ENCODE results near the gene CARD8. TPM values are rescaled to one million over a fixed set of nuclear protein-coding genes. Genes with fewer than 3 reads are reported as not detected.

Gene CARD8
- total and polyA plus RNA-seq, 2 experiments from 2014 or later = 16.6 to 17.1 TPM

- TF ChIP-seq ETS1 (IDR thresholded peaks at IDR 0.05) = no peak
Observed at GRCh38 chr19:48252609-48253008, 3.1 kb downstream of the CARD8 start (continued).

- ATAC-seq (no peak), DNase-seq (ENCODE audit: low spot score) (no peak)
- Mint-ChIP-seq H3K27me3 (ENCODE audit: insufficient read depth, low read depth, poor library complexity) (peaks cover 3% of the 10 kb centered on the region), H3K4me3 (no peak overlapping the region), H3K4me1 (peaks cover 4% of the 10 kb centered on the region; the same call in 2 of the 3 replicates), H3K36me3 (ENCODE audit: low read depth) (peaks cover 38% of the 10 kb centered on the region), H3K9me3 (peaks cover 12% of the 10 kb centered on the region; the same call in 2 of the 3 replicates), H3K27ac (no peak overlapping the region)
- peaks cover 14% of the 10 kb centered on the region for H3K79me2 ChIP-seq (replicated peaks; ENCODE audit: insufficient read depth)
- 0 out of 2 replicates have a peak, but pooled peaks cover 2% of the 10 kb centered on the region for H3F3A ChIP-seq (replicated peaks; ENCODE audit: low read depth)
- H3K4me2 ChIP-seq = no peak overlapping the region
- no peak overlapping the region for H3K4me3 ChIP-seq
- H4K20me1 ChIP-seq (replicated peaks; ENCODE audit: insufficient read depth) = peaks cover 3% of the 10 kb centered on the region; the same call in 1 of the 2 replicates
- H2AFZ ChIP-seq = no peak overlapping the region
- H3K27me3 ChIP-seq (ENCODE audit: insufficient read depth) = no peaks in the 10 kb centered on the region
- peaks cover under 1% of the 10 kb centered on the region for H3K36me3 ChIP-seq (ENCODE audit: insufficient read depth)
- H3K27ac ChIP-seq (ENCODE audit: low read depth) = no peak overlapping the region
- no peaks in the 10 kb centered on the region for H3K9me2 ChIP-seq (ENCODE audit: insufficient read depth)
- H3K4me1 ChIP-seq (ENCODE audit: insufficient read depth) = peaks cover 7% of the 10 kb centered on the region; the same call in 1 of the 2 replicates
- TF ChIP-seq STAT1 (IDR thresholded peaks at IDR 0.05; ENCODE audit: unreplicated experiment) = no peak
- no peak for TF ChIP-seq ETS1 (IDR thresholded peaks at IDR 0.05)
- TF ChIP-seq EZH2 (IDR thresholded peaks at IDR 0.05; ENCODE audit: low read depth, unreplicated experiment) = no peak
- TF ChIP-seq ZNF331 (CRISPR knock-in tag; IDR thresholded peaks at IDR 0.05; ENCODE audit: low read depth) = no peak
- no peak for TF ChIP-seq REST (IDR thresholded peaks at IDR 0.05; ENCODE audit: unreplicated experiment)
- no peak for TF ChIP-seq NANOG (IDR thresholded peaks at IDR 0.05; ENCODE audit: borderline replicate concordance)
- no peak for TF ChIP-seq POLR2AphosphoS5 (IDR thresholded peaks at IDR 0.05; ENCODE audit: low read depth)
- TF ChIP-seq JUNB (IDR thresholded peaks at IDR 0.05; ENCODE audit: unreplicated experiment) = no peak
- no peak for TF ChIP-seq ZNF114 (CRISPR knock-in tag; IDR thresholded peaks at IDR 0.05)
- TF ChIP-seq ZNF462 (CRISPR knock-in tag; IDR thresholded peaks at IDR 0.05) = no peak
- TF ChIP-seq CREB1 (CRISPR knock-in tag; IDR thresholded peaks at IDR 0.05; ENCODE audit: low read depth) = no peak
- no peak for TF ChIP-seq EZH2phosphoT487 (IDR thresholded peaks at IDR 0.05; ENCODE audit: unreplicated experiment)
Observed at GRCh38 chr19:48250290-48251025, 5.3 kb downstream of the CARD8 start.

Measured in GM23338 (cell line).